Stimulated activated CD8-positive, alpha-beta memory T cell treated with anti-CD3 and anti-CD28 coated beads, Interleukin-15, amount 100 ng/mL, for 1 hour (primary cell): ENCODE data around the gene ROR2.
"Not testable (repeated sequence)": the region's sequence is repeated elsewhere in the genome, so short reads cannot be mapped to it uniquely, and the experiment has no call there.

ENCODE experiments used
- DNase-seq: peaks from one replicate; pipeline ENCODE4 v3.0.0-alpha.2; 2020; ENCODE audit warnings: low read depth

Gene ROR2

DNA sequence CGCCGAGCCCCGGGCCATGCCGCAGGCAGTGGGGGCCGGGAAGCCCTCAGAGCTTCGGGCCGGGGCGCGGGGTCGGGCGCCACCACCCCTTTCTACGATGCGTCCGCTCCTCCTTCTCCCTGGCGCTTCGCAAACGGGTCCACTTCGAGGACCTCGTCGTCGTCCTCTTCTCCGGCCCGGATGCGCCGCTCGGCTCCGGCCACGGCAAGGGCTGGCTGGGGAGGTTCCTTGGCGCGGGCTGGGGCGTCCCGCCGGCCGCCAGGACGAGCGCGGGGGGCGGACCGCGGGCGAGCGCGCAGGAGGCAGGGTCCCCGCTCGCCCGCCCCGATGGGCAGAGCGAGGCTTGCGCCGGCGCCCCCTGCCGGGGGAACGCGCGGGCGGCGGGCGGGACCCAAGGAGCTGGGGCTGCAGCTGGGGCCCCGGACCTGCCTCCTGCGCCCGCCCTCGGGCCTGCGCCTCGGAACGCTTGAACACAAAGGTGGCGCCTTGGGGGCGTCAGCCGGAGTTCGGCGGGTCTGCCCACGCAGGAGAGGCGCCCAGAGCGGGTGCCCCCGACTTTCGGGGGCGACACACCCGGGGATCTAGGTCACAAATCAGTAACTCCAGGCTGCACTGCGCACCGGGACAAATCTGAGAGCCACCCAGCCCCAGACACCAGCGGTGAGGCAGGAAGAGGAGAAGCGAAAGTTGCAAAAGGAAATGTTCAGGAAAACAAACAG, at the start of gene ROR2:
Gene ROR2 (minus strand): TSS at position 283 of the 719 bp plus-strand sequence.
- DNase-seq: no peak

DNA sequence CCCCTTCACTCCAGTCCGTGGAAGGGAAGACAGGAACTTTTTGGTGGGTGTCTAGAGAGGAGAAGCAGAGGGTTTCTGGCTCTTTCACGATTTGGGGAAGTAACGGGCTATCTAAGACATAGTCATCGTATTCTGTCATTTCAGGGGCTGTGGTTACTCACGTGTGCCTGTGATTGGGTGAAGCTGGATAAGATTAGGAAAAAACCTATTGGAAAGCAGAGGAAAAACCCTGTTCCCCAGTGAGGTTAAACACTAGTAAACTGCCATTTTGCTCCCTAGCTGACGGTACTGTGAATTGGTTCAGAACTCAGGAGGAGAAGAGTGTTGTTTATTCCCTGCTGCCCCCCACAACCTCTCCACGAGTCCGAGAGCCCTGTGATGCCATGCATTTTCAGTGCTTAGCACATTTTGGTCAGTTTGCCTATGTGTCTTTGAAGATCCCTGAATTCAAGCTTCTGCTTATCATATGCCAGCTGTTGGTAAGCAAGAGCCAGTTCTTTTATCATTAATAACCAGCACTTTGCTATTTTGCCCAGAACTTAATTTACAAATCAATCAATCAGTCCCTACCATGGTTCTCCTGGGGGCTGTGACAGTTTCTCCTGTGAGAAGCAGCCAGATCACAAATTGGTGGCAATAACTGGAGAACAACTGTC, 45.1 kb upstream of the ROR2 start:
- DNase-seq: no peak

DNA sequence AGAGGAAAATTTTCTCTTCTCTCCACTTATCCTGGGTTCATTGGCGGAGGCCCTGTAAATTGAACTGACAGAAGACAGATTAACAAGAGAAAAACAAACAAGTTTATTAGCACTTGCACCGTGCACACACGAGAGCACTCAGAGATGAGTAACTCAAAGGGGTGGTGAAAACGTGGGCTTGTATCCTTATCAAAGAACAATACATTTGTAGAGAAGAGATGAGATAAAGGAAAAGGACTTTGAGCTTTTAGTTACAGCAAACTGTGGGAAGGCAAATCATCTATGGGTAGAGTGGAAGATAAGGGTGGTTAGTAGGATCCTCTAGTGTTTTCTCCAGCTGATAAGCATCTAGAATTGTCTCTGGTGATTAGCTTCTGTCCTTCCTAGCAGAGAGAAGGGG, 44.4 kb upstream of the ROR2 start:
- no peak for DNase-seq

DNA sequence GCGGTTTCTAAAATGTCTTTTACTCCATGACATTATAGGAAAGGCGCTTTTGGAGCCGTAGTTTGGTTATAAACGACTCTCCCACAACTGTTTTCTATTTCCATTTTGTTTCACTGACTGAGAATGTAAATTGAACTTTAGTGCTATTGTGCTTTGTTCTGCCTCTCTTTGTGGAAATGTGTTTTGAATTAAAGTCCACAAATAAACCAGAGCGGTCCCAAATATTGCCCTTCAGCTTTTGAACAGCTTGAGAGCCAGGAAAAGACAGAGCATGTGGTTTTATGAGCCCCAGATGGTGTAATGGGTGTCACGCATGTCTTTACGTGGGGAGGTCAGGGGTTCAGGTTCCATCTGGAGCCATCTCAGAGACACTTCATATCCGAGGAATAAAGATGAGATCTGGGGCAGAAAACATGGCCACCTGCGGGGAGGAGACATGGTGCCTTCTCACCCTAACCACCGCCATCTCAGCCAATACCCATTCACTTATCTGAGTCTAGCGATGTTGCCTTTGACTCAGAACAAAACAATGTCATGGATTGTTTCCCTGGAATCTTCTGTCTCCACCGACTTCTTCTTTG, 42.5 kb upstream of the ROR2 start:
- DNase-seq: no peak

DNA sequence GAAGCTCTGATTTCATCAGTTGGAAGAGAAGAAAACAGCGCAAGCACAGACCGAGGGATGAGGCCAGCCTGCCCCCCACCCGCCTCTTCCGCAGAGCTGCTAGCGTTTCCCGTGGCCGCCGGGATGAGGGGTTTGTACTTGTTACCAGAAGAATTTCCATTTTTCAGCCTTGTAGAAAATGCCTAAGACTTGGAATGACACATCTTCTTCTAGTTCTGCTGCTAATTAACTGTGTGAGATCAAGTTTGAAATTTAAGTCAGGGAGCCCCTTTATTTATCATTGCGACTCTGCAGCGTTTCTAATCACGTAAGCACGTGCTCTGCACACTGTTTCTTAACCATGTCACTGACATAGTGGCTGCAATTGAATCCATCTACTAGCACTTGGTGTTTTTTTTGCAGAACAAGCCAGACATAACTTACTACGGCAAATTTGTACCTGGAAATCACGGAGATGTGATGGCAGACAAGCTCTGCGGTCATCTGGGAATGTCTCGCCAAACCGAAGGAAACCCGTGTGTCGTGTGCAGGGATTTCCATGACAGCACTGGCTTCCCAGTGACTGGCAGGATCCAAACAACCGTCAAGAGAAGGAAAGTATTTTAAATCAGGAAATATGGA, 41.8 kb upstream of the ROR2 start:
- DNase-seq: no peak

DNA sequence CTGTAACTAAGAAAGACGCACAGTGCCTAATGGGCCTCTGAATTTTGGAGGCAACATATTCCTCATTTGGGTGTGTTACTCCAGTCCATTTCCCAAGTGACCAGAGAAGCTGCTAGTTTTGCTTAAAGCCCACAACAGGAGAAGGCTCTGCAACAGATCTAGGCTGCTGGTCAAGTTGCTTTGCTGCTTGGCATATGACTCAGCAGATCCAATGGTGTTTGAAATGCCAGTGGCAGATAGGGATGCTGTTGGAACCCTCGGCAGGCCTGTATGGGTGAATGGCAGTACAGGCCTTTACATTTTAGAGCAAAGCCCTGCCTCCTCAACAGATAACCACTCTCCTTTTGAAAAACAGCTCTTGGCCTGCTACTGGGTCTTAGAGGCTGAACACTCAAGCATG, 36.2 kb upstream of the ROR2 start:
- no peak for DNase-seq

DNA sequence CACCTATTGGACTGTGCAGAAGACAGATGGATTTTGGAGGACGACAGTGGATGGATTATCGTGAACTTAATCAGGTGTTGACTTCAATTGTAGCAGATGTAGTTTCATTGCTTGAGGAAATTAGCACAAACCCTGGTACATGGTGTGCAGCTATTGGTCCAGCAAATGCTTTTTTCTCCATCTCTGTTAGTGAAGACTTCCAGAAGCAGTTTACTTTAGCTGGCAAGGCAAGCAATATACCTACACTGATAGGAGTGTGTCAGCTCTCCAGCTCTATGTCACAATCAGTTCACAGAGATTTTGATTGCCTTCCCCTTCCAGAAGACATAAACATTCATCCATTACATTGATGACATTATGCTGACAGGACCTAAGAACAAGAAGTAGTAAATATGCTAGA, 35.7 kb upstream of the ROR2 start:
- no peak for DNase-seq

DNA sequence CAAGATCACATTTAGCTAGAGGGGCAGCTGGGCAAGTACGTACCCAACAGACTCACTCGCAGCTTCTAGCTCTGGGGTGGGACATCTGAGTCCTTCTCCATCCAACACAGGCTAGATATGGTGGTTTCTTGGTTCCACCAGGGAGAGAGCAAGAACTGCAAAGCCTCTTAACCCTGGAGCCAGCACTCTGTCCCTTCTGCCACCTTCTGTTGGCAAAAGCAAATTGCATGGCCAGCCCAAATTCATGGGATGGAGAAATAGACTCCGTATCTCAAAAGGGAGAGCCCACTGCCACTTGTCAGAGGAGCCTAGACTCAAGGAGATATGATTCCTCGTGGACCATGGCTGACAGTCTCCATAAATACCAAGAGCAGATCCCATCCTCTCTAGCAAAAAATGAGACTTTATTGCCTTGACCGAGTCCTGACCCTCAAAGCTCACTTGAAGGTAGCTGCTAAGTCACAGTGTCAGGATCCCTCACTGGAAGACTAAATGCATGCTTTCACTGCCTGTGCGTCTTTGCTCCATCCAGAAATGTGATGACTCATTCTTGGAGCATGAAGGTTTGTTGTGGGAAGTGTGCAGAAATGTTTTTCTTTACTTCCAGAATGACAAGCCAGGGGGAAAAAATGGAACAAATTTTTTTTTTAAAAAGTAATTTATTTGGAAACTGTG, 28.8 kb upstream of the ROR2 start:
- no peak for DNase-seq

DNA sequence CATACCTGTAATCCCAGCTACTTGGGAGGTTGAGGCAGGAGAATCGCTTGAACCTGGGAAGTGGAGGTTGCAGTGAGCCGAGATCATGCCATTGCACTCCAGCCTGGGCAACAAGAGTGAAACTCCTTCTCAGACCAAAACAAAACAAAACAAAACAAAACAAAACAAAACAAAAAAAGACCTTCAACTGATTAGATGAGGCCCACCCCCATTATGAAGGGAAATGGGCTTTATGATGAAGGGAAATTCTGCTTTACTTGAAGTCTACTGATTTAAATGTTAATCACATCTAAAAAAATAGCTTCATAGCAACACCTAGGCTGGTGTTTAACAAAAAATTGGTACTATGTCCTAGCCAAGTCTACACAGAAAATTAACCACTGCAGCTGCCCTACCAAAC, 25.2 kb upstream of the ROR2 start:
- not testable (repeated sequence) for DNase-seq

DNA sequence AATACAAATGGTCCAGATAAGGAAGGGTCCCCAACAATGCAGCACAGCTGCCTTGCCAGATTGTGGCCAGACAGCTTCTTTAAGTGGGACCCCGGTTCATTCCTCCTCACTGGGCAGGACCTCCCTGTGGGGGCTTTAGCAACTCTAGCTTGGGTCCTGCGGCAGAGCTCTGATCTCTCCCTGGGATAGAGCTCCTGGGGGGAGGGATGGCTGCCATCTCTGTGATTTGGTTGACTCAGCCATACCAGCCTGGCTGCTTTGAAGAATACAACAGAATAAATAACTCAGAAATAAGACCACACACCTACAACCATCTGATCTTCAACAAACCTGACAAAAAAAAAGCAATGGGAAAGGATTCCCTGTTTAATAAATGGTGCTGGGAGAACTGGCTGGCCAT, 22.7 kb upstream of the ROR2 start:
- no peak for DNase-seq

DNA sequence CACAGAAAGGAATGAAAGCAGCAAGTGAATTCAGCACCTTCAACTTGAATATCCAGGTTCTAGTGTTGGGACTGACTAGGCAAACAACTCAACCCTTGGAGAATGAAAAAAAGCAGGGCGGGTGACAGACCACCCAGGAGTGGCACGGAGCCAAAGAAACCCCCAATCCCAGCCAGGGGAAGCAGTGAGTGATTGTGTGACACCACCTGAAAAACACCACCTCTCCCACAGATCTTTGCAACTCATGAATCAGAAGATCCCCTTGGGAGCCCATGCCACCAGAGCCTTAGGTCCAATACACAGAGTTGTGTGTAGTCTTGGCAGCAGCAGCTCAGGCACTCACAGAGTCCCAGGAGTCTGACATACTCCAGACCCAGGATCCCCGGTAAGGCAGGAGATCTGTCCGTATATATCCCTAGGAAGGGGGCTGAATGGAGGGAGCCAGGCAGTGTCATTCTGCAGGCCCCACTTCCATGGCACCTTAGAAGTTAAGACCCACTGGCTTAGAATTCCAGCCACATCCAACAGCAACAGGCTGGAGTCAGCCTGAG, 22.1 kb upstream of the ROR2 start:
- DNase-seq: no peak

DNA sequence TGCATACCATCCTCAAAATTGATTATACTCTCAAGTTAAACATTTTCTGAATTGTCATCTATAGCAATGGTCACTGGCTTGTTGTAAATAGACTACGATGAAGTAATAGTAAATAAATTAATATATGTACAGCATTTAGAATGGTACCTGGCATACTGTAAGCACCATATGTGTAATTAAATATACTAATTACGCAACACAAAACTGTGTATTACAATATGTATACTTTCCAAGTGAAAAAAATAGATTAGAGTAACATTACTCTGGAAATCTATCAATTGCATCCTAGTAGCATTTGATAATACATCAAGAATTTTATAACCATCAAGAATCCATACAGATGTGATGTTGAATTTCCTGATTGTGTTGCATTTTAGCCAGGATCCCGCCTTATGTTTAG, 17.2 kb upstream of the ROR2 start:
- DNase-seq: no peak

DNA sequence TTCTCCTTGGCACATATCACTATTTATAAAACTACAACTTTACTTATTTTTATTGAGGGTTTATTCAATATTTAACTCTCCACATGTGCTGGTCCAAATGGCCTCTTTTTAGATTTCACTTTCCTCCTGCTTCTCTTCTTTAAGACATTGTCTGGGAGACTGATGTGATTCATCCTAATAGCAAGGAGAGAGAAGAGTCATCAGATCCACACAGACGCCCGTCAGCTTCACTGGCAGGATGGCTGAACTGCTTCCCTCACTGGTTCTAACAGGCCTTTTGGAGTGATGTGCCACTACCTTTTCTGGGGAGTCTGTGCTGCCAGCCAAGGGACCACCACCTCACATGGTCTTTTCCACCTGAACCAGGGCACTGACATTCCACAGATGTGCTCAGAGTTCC, 16.5 kb upstream of the ROR2 start:
- no peak for DNase-seq

DNA sequence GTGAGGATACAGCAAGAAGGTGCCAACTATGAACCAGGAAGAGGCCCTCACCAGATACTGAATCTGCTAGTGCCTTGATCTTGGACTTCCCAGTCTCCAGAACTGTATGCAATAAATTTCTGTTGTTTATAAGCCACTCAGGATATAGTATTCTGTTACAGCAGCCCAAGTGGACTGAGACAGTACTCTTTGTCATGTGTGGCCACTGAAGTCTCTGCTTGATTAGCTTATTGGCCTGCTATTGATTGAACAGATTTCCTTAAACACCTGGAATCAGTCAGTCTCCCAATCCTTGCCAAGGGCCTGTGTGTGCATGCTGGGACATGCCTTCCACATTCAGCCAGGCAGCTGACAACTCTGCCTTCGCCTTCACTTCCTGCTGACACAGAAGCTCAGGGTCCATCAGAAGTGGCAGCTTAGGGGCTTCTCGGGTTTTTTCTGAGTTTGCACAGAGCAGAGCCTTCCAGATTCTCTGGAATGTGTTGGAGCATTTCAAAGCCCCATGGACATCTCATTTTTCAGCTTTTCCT, 13.7 kb upstream of the ROR2 start:
- DNase-seq: no peak

DNA sequence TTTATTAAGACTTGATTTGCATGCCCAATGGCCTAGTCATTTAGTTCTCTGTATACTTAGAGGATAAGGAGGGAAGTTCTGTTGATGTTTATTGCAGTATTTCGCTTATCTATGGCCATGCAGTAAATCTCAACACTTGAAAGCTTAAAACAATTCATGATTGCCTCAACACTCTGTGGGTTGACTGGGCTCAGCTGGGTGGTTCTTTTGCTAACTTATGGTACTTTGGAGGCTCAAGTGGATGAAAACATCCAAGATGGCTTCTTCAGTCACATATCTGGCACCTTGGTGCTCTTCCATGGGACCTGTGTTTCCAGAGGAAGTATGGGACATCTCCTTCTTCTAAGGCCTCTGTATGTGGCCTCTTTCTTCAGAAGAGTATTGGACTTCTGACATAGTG, 10.3 kb upstream of the ROR2 start:
- no peak for DNase-seq

DNA sequence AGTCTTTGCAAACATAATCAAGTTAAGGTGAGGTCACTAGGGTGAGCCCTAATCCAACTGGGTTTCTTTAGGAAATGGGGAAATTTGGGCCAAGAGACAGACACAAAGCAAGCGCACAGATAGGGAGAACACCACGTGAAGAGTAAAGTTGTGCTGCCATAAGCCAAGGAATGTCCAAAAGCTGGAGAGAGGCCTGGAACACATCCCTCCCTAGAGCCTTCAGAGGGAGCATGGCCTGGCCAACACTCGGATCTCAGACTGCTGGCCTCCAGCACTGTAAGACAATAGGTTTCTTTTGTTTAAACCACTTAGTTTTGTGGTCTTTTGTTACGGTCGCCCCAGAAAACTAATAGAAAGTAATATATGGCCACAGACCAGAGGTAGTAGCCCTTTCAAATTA, 8.1 kb upstream of the ROR2 start:
- no peak for DNase-seq

DNA sequence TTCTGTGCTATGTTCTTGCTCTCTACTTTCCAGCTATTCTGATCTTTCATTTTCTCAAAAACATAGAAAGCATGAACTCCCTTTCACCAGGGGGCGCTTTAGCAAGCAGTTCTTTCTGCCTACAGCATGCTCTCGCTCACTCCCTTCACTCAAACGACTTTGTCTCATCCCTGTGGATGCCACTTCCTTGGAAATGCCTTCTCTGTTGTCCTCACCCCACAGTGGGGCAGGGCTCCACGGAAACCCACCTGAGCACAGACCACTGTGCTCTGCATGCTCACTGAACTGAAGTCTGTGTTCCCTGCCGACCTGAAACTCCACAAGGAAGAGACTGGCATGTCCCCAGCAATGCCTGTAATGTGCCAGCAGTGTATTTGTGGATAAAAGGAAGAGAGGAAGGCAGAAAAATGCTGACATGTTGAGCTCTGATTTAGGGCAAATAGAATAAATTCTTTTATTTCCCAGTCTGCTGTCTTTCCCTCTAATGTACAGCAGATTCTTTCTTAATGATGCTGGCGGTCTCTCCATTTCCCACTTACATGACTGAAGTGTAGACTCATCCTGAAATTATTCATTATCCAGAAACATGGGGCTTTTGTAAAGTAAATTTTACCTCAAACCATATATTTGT, 4.9 kb upstream of the ROR2 start:
- DNase-seq: no peak

DNA sequence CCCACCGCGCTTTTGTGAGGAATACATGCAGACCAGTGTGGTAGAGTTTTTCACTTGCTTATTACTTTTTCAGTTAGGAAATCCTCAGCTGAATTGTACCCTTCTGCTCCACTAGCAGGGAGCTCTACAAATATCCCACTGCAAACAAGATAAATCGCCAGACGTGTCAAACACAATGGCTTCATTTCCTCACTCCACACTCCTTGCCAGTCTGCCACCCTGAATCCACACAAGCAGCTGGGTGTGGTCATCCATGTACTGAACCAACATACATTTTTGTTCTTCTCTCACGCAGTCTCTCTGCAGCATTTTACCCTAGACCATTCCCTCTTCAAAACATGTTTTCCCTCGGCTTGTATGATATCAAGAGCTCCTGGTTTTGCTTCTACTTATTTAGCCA, 3.7 kb upstream of the ROR2 start:
- DNase-seq: no peak

DNA sequence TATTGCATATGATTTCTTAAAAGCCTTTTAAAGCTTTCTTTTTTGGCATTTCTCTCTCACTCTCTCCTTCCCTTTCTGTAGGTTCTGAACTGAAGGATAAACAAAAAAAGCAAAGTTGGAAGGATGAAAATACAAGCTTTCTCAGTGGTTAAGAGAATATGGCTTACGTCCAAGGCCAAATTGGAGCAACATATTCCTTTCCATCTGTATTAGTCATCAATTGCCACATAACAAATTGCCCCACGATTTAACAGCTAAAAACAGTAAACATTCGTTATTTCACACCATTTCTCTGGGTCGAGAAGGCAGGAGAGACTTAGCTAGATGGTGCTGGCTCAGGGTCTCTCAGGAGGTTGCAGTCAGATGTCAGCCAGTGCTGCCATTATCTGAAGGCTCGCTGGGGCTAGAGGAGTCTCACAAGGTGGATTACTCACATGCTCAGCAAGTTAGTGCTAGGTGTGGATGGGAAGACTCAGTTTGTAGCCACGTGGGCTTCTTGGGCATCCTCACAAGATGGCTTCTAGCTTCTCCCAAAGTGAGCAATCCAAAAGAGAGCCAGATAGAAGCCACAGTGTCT, 2.0 kb upstream of the ROR2 start:
- DNase-seq: no peak

DNA sequence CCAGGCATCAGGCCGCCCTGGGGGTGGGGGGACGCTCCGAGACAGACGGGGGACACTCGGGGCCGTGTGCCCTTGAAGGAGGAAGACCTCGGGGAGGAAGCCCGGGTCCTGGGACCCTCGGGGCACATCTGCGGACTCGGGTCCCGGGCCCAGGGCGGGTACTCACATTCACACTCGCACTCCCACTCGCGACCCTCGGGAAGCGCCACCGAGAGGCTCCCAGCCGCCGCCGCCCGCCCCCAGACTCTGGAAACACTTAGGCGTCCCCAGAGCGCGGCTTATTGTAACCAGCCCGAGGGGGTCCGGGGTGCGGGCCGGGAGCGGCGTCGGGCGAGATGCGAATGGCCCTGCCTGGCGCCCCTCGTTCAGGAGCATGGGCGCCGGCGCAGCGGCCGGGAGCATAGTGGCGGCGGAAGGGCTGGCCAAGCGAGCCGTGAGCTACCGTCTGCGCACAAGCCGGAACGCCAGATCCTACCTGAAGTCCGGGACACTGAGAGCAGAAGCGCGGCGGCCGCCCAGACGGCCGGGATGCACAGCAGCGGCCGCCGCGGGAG, 559 bp downstream of the ROR2 start:
- DNase-seq: no peak
